Stimulated activated CD8-positive, alpha-beta memory T cell treated with anti-CD3 and anti-CD28 coated beads, Interleukin-15, amount 100 ng/mL, for 4 hours (primary cell): Measurements from ENCODE around the gene FKBP5.
"Not testable (repeated sequence)": the region's sequence is repeated elsewhere in the genome, so short reads cannot be mapped to it uniquely, and the experiment has no call there.

ENCODE experiments used
- DNase-seq, 2 donors: peaks; one replicate each; pipeline ENCODE4 v3.0.0-alpha.2; 2020; ENCODE audit warnings: low read depth in 2 of 2

The FKBP5 gene

DNA sequence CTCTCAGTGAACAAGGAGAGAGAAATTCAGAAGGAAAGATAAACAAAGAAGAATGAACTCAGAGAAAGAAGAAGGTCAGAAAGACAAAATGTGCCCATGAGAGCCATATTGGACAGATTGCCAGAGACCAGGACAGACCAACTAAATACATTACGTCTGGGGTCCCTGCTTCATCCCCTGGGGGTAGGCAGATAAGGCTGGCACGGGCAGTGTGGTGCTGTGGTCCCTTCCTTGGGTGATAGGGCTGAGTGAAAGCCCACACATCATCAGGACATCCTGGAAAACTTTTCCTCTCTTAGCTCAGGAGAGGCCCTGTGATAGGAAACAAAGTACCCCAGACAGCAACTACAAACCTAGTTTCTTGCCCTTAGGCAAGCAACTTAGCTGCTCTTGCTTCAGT is 34.9 kb upstream of the FKBP5 start:
- no peak for DNase-seq

DNA sequence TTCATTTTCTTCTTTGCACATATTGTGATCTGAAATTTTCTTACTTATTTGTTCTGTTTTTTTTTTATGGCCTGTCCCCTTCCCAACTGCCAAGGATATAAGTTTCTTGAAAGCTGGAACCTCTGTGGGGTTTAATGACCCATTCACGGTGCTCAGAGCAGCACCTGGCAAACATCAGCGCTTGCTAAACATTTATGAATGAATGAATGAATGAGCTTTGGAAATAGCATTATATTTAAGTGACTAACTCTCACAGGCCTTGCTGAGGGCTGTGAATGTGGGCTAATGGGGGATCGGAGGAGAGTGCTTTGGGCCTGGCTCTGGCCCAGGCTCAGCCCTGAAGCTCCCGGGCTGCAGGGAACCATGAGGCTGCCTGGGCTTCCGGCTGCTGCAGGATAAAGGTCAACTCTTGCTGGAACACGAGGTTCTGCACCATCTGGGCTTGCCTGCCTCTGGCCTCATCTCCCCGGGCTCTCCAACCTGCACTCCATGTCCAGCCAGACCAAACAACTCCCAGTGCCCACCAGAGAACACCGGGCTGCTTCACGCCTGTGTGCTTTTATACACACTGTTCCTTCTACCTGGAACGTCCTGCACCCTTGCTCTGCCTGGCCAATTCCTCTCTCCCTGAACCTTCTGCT is 33.5 kb upstream of the FKBP5 start:
- no peak for DNase-seq

DNA sequence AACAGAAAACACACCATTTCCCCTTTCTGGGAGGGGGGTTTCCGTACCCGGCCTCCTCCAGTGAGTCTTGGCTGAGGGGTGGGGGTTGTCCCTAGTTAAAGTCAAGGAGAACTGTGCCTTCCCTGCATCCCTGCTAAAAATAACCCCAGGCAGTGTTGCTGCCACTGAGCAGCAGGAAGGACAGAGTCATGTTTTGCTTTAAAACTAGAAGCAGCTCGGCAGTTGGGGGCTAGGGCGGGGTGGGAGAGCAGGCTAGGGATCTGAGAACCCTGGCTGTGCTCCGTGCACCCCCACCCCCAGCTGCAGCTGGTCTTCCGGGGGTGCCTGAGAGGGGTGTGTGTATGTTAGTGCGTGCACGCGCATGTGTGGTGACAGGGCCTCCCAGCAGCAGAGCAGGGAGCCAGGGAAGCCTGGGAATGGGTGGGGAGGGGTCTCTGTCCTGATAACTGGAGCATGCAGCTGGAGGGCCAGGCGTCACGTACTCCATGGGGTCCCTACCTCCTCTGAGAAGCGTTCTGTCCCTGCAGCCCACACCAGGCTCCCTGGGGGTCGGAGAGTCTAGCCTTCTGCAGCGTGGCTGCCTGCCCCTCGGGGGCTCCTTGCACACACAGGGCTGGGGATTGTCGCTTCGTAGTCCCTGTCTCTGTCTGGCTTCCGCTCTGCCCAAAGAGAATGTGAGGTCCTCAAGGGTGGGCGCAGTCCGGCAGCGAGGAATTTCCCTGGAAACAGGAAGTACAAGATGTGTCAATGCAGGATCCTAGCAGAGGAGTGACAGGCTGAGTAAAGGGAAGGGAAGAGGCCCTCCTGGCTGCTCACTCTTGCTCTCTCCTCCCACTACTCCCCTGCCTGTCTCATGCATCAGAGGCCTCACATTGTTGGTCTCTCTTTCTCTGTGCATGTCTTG is 31.4 kb upstream of the FKBP5 start:
- DNase-seq, result no peak

DNA sequence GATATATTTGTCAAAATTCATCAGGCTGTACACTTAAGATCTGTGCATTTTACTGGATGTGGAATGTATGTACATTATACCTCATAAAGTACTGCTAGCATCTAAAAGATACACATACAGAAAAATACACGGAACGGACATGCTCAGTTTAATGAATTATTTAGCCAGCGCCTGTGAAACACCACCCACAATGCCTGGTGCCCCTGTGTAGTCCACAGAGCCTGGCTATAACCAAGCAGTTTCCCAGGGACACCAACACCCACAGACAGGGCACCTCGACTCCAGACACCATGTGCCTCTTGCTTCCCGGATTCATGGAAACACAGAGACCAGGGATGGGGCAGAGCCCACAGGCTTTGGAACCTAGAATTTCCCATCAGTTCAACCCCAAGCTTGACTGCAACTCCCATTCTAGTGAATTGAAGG is 30.7 kb upstream of the FKBP5 start:
- no peak for DNase-seq

DNA sequence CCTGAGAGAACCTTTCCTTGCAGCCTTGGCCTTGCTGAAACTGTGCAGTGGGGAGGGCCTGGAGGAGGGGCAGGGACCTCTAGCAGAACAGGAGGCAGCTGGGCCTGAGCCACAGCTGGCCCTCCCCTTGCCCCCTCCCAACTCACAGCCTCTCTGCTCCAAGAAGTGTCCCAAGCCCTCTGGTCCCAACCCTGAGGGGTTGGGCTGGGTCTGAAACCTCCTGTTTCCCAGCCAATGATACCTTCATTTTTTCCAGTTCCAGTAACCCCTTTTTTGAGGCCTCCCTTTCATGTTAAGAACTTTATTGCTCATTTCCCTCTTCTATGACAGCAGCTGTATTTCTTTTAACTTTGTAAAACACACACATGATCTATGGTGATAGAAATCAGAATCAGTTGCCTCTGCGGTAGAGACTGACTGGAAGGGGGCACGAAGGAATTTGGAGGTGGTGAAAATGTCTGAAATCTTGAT is 30.2 kb upstream of the FKBP5 start:
- no peak for DNase-seq

DNA sequence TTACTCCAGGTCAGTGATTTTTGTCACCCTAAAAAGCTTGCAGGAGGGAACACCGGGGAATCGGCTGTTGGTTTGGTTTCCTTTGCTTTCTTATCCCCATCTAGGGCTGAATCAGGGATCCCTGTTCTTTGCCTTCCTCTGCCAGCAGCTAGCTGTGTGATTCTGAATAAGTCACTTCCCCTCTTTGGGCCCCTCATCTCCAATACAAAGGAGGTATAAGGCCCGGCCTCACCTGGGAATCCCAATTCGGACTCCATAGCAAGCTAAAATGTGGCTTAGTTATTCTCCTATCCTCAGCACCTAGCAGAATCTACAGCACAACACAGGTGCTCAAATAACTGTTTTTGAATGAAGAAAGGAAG is 29.6 kb upstream of the FKBP5 start:
- no peak for DNase-seq

DNA sequence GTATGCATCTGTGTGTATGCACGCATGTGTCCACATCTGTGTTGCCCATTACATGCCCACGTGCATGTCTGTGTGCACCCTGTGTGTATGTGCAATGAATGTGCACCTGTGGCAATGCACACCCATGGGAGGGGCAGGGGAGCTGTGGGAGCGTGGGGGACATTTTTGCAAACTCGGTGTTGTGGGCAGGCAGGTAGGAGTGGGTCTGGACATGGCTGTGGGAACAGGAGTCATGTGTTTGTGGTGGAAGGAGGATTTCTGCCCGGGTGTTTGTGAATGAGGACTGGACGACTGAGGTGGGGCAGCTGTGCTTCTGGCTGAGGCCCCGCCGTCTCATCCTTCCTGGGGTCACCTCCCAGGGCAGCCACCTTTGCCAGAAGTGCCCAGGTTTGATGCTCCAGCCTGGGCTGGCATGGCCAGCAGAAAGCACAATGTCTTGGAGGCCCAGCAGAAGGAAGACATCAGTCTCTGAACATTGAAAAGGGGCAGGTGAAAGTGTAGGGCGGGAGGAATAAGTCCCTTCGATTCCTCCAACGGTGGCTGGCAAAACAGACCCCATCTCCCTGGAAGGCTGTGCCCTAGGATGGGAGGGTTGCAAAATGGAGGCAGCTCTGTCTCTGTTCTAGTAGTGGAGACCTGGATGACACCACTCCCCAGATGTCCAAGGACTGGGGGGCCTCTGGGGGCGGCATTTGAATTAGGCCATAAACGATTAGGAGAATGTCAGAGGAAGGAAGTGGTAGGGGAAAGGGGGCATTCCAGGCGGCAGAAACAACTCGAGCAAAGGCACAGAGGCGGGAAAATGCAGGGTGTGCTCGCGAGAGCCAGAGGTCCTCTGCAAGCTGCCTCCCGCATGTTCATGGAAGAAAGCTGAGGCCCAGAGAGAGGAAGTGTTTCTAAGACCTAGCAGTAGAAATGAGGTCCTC is 29.0 kb upstream of the FKBP5 start:
- DNase-seq, result no peak

DNA sequence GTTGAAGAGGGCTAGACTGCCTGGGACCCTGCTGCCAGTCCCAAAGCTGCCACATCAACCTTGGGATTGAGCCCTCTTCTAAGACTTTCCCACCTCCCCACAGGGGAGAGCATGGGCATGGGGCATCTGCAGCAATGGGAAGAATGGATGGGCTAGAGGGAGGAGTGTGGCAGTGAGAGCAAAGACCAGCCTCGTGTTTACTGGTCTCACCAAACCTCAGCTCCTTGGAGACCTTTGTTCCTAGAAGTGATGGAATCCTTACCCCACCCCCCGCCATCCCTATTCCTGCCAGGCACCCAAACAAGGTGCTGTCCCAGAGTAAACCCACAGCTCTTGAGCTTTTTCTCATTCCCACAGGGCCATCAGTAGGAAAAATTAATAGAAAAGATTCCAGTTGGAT is 28.1 kb upstream of the FKBP5 start:
- DNase-seq, result no peak

DNA sequence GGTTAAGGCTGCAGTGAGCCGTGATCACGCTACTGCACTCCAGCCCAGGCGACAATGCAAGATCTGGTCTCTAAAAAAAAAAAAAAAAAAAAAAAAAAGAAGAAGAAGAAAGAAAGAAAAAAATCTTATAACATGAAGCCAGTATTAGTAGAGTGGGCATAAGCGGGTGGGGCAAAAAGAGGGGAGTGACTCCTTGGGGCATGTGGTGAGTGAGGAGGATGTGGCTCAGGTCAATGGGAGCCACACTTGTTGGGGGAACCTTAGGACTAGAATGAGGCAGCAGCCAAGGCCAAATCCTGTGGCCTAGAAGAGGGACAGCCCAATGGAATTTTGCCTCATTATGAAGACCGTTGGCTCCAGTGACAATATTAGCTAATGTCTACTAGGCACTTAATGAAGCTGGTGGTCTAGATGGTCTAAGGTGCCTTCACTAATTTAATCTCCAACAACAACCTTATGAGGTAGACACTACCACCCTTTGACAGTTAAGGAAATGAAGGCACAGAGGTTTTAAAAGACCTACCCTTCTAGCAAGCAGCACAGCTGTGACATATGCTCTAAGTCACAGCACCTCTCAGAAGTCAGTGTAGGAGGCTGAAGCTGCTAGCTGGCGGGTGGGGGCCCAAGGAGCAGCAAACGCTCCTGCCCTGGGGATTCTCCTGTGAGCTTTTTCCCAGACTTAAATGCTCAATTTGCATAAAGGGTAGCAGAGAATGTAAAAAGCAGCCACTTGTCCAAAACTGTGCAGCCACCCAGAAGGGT is 24.5 kb upstream of the FKBP5 start:
- no peak for DNase-seq

DNA sequence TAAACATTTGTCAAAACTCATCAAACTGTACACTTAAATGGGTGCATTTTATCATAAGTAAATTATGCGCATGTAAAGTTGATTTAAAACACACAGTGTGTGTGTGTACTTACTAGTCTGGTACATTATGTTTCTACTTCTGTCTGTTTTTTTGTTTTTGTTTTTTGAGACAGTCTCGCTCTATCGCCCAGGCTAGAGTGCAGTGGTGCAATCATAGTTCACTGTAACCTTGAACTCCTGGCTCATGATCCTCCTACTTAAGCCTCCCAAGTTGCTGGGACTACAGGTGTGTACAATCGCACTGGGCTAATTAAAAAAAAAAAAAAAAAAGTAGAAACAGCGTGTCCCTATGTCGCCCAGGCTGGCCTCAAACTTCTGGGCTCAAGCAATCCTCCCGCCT is 23.0 kb upstream of the FKBP5 start:
- no peak for DNase-seq

DNA sequence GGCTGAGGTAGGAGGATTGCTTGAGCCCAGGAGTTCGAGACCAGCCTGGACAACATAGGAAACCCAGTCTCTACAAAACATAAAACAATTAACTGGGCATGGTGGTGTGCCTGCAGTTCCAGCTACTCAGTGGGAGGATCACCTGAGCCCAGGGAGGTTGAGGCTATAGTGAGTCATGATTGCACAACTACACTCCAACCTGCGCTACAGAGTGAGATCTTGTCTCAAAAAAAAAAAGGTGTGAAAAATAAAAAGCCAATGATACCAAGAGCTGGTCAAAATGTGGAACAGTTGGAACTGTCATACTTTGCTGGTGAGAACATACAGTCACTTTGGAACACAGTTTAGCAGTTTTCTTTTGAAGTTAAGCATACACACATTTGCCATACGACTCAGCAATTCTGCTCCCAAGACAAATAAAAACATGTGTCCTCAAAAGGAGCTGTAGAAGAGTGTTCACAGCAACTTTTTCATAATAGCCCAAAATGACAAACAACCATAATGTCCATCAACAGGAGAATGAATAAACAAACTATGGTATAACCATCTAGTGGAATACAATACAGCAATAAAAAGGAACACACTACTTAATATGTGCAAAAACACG is 21.6 kb upstream of the FKBP5 start:
- no peak for DNase-seq

DNA sequence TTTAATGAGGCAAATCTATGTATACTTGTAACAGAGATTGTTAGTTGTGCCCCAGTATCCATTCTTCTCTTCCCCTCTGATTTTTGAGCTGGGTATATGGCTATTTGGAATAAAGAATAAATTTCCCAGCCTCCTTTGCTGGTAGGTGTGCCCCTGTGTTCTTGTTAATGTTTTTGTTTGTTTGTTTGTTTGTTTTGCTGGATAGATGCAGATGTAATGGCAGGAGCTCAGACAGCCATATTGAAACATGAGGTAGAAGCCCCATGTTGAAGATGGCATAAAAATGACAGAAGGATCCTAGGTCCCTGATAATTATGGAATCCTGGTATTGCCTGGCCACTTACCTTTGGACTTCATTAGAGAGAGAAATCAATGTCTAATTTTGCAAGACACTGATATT is 19.9 kb upstream of the FKBP5 start:
- DNase-seq, result no peak

DNA sequence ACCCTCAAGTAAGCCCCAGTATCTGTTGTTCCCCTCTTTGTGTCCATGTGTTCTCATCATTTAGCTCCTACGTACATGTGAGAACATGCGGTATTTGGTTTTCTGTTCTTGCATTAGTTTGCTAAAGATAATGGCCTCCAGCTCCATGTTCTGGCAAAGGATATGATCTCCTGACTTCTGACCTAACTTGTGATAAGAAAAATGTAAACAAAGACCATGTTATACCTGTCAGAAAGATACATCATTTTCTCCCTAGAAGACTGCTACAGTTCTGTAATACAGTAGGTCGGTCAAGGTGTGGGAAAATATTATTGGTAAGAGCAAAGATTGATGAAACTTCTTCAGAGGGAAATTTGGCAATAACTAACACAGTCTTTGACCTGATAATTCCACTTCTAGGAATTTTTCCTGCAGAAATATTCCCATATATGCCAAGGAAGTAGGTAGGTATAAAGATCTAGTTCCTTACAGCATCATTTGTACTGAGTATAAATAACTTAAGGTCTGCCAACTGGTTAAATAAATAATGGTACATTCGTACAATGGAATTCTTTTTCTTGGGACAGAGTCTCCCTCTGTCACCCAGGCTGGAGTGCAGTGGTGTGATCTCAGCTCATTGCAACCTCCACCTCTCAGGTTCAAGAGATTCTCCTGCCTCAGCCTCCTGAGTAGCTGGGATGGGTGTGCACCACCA is 19.1 kb upstream of the FKBP5 start:
- no peak for DNase-seq

DNA sequence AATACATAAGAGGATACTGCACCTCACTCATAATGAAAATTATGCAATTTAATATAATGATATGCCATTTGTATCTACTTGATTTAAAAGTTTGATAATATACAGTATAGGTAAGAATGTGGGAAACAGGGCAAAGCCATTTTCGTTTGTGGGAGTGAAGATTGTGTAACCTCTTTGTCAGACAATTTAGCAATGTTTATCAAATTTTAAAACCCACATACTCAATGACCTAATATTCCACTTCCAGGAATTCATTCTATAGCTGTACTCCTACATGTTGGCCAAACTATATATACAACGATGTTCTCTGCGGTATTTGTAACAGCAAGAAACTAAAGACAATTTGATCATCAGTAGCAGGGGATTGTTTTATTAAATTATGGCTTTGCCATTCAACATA is 17.8 kb upstream of the FKBP5 start:
- DNase-seq, result no peak

DNA sequence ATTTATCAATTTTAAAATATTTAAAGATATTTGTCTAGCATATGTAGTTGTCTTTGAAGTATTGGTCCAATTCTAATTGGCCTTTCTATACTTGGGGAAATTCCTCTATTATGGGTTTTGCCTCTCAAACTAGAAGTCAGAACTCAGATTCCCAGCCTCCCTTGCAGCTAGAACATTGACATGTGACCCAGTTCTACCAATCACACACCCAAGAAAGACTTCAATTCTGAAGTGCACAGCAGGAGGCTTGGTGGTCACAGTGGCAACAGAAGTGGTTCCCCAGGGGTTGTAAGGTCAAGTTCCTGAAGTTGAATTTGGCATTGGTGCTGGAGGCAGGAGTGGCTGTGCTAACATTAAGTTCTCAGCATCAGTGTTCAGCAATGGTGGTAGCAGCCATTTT is 14.8 kb upstream of the FKBP5 start:
- DNase-seq, result no peak

DNA sequence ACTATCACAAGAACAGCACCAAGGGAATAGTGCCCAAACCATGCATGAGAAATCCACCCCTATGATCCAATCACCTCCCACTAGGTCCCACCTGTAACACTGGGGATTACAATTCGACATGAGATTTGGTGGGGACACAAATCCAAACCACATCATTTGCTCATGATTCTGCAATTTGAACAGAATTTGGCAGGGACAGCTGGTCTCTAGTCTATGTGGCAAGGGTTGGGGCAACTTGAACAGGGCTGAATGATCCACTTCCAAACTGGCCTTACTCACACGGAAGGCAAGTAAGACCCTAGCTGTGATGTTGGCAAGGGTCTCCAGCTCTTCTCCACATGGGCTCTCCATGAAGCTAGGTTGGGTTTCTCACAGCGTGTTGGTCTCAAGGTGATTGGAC is 10.1 kb upstream of the FKBP5 start:
- no peak for DNase-seq

DNA sequence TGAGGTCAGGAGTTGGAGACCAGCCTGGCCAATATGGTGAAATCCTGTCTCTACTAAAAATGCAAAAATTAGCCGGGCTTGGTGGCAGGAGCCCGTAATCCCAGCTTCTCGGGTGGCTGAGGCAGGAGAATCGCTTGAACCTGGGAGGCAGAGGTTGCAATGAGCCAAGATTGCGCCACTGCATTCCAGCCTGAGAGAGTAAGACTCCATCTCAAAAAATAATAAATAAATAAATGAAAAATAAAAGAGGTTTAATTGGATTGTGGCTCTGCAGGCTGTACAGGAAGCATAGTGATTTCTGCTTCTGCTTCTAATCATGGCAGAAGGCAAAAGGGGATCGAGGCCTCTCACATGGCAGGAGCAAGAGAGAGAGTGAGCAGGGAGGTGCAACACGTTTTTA is 9.7 kb upstream of the FKBP5 start:
- DNase-seq, result not testable (repeated sequence)

DNA sequence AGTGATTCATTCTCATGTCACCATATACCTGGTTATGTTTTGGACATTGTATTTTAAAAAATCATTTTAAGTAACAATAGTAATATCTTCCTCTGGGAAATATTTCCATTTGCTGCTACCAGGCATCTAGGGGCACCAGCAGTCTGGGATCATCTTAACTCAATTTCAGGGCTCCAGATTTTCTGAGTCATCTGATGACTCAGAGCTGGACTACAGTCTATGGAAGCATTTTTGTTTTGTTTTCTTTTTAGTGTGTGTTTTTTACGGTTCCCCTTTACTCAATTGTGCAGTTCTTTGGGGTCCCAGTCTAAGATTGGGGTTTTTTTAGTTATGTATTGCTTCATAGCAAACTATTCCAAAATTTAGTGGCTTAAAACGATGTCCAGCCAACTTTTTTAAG is 5.7 kb upstream of the FKBP5 start:
- no peak for DNase-seq

DNA sequence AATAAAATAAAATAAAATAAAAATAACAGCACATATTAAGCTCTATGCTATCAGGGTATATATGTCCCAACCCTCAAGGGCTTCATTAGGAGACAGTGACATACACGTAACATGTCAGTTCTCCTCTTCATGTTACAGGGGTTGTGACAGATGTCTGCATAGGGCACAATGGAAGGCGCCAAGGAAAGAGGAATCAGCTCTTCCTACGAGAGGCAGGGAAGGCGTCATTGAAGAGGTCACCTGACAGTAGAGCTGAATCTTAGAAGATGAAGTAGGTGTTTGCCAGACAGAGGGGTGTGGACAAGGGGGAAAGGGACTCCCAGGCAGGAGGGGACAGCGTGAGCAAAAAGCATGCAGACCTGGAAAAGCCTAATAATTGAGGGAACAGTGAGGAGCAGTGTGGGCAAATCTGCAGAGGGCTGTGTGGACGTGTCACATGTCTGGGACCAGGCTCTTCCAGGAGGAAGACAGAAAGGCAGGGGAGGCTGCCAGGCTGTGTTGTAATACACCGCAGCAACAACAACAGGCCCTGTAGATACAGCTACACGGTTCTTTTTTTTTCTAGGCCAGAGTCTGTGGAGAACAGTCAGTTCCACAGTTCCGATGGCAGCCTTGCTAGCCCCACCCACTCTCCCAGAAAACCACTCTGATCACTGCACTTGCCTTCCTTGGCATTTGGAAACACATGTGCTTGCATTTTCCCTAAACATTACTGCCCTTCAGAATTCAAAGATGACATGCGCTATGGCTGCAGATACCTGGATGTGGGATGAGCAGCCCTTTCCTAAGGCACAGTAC is 2.5 kb upstream of the FKBP5 start:
- no peak for DNase-seq

DNA sequence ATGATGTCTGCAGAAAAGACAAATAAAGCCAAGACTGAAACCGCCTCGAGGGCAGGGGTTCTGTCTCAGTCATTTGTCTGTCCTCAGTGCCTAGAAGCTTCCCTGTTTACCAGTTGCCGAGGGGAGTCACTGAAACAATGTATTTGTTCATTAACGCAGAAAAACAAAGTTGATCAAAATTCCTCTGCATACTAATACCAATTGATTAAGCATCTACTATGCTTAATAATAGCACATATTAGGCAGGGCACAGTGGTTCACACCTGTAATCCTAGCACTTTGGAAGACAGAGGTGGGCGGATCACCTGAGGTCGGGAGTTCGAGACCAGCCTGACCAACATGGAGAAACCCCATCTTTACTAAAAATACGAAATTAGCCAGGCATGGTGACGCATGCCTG is 1.8 kb upstream of the FKBP5 start:
- no peak for DNase-seq
